GM19023 (cell line): Measurements from ENCODE around the gene ARL13B.
"Not testable (repeated sequence)": the region's sequence is repeated elsewhere in the genome, so short reads cannot be mapped to it uniquely, and the experiment has no call there.

Source experiments
- ATAC-seq: cut with Tn5 transposase; IDR thresholded peaks from one replicate; pipeline ENCODE4 v1.9.1; 2021; ENCODE audit warnings: mild to moderate bottlenecking, moderate library complexity; ENCODE audit not compliant: unreplicated experiment

ARL13B gene

GRCh38 chr3:93979850-93980676, at the start of gene ARL13B:
Gene ARL13B (plus strand): TSS chr3:93980155. CDS start chr3:93980424, 269 bp downstream.
- ATAC-seq: peak; percentile 100

GRCh38 chr3:93931597-93932229, 48.2 kb upstream of the ARL13B start:
- no peak for ATAC-seq

- ATAC-seq: no peak
These were observed 45.4 kb upstream of the ARL13B start for GRCh38 chr3:93934366-93935046.

- ATAC-seq: no peak
These were observed 43.4 kb upstream of the ARL13B start for GRCh38 chr3:93936549-93936948.

GRCh38 chr3:93937485-93937884, 42.5 kb upstream of the ARL13B start:
- not testable (repeated sequence) for ATAC-seq

GRCh38 chr3:93949958-93950357, 30.0 kb upstream of the ARL13B start:
- not testable (repeated sequence) for ATAC-seq

GRCh38 chr3:93961026-93961425, 18.9 kb upstream of the ARL13B start:
- no peak for ATAC-seq

- no peak for ATAC-seq
These were observed 18.5 kb upstream of the ARL13B start for GRCh38 chr3:93961489-93961888.

GRCh38 chr3:93962798-93963197, 17.2 kb upstream of the ARL13B start:
- ATAC-seq: no peak

GRCh38 chr3:93965106-93965505, 14.8 kb upstream of the ARL13B start:
- ATAC-seq: not testable (repeated sequence)

GRCh38 chr3:93969443-93969842, 10.5 kb upstream of the ARL13B start:
- no peak for ATAC-seq

- ATAC-seq: no peak
These were observed 10.0 kb upstream of the ARL13B start for GRCh38 chr3:93969997-93970396.

GRCh38 chr3:93973131-93974126, 6.5 kb upstream of the ARL13B start, which contains the start of gene PROS1:
Gene PROS1 (minus strand): TSS chr3:93973896. CDS start chr3:93973749, 147 bp downstream.
- peak; percentile 92 for ATAC-seq

- no peak for ATAC-seq
These were observed 1.7 kb downstream of the ARL13B start for GRCh38 chr3:93981649-93982048.

- no peak for ATAC-seq
These were observed 3.5 kb downstream of the ARL13B start for GRCh38 chr3:93983408-93983807.

- ATAC-seq: no peak
These were observed 4.7 kb downstream of the ARL13B start for GRCh38 chr3:93984618-93985017.

GRCh38 chr3:93988283-93988682, 8.3 kb downstream of the ARL13B start:
- no peak for ATAC-seq

- ATAC-seq: no peak
These were observed 8.8 kb downstream of the ARL13B start for GRCh38 chr3:93988764-93989163.

GRCh38 chr3:93989241-93989640, 9.3 kb downstream of the ARL13B start:
- ATAC-seq: no peak

GRCh38 chr3:93991631-93992030, 11.7 kb downstream of the ARL13B start:
- no peak for ATAC-seq
